Suppressor macrophage (primary cell): ENCODE measurements around the gene KRTAP5-6.

ENCODE experiments used
- DNase-seq, 4 experiments: peaks; one replicate each; pipeline ENCODE4 v3.0.0-alpha.2; 2020 to 2022

KRTAP5-6 gene

GRCh38 chr11:1733716-1734640, 37.0 kb downstream of the KRTAP5-6 start:
- DNase-seq, result peak in 2 of 4 experiments; percentile 28 to 32

DNA sequence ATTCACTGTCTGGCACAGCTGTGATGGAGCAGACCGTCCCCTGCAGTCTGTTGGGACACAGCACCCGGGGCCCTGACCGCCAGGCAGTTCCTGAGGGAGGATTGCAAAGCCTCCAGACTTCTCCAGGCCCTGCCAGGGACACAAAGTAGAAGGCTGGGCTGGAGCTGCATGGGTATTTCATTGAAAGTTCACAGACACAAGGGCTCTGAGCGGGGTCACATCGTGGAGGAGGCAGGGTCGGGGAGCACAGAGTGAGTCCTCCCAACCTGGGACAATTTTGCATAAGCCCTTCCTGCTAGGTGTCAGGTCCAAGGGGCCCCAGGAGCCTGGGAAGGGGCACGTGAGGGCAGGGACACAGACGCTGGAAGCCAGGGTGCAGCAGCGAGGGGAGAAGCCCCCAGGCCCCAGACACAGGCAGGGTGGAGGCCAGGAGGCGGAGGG, 37.7 kb downstream of the KRTAP5-6 start:
- DNase-seq, result peak in 3 of 4 experiments; percentile 13 to 30 (median 18)

- DNase-seq, result peak in 3 of 4 experiments; percentile 8 to 12 (median 9)
Measured at GRCh38 chr11:1735271-1735670, 38.3 kb downstream of the KRTAP5-6 start.

- DNase-seq, result peak in 1 of 4 experiments; percentile 9
Measured at GRCh38 chr11:1736447-1736992, 39.5 kb downstream of the KRTAP5-6 start.

DNA sequence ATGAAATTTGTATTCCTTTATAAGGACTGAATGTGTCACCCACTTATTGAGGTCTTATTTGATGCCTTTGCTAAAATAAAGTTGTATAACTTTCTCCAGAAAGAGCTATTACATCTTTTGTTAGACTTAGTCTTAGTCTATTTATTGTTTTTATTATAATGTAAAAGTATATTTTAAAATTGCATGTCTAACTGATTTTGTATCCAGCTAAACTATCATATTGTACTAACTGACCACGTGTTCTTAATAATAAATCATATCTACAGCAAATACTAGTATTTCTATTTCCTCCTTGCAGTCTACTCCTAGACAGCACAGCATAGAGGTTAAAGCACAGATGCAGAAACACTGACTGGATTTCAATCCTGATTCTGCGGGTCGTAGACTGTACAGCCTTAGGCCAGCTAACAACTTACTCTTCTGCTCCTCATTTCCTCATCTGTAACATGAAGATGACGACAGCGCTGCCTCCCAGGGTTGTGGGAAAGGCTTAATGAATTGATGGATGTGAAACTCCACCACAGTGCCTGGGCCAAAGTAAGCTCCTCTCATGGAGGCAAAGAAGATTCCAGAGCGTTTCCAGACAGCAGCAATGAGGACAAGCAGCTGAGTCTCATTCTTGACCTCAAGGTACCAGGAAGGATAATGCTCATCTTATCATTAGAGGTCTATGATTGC, 40.2 kb downstream of the KRTAP5-6 start:
- peak in 3 of 4 experiments; percentile 32 to 38 (median 35) for DNase-seq

- DNase-seq, result peak in 3 of 4 experiments; percentile 6 to 34 (median 7)
Measured at GRCh38 chr11:1738380-1738779, 41.4 kb downstream of the KRTAP5-6 start.

DNA sequence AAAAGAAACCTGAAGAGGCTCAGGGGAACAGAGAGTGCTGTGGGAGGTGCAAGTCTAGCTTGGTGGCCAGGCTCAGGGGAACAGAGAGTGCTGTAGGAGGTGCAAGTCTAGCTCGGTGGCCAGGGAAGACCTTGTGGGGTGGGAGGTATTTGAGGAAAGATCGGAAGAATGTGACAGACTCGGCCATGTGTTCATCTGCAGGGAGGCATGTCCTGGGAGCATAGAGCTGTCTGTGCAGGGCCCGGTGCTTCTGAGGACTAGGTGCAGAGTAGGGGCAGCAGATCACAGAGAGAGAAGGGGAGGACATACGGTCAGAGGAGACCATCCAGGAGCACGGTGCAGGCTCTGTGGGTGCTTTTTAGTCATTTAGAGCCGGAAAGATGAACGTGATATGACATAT, 42.6 kb downstream of the KRTAP5-6 start:
- DNase-seq, result peak in 3 of 4 experiments; percentile 11 to 32 (median 13)

DNA sequence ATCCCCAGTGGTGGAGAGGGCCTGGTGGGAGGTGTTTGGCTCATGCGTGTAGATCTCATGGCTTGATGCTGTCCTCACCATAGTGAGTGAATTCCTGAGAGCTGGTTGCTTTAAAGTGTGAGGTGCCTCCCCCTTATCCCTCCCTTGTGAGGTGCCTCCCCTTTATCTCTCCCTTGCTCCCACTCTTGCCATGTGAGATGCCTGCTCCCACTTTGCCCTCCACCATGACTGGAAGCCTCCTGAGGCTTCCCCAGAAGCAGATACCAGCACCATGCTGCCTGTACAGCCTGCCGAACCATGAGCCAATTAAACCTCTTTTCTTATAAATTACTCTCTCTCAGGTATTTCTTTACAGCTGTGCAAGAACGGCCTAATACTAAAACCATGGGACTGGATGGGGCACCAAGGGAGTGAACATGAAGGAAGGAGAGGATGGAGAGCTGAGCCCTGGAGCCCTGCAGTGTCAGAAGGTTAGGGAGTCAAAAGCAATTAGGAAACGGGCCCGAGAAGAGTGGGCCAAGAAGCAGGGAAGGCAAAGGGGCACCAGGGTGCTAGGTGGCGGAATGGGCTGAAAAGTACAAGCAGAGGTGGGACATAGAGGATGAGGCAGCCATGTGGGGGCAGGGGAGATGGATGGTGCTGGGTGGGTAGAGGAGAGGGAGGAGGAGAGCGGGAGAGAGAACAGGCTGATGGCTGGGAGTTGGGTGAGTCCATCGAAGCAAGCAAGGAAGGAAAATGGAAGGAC, 44.0 kb downstream of the KRTAP5-6 start:
- peak in 3 of 4 experiments; percentile 23 to 34 (median 24) for DNase-seq

GRCh38 chr11:1741741-1742140, 44.7 kb downstream of the KRTAP5-6 start:
- peak in 3 of 4 experiments; percentile 7 to 22 (median 10) for DNase-seq

- DNase-seq, result peak in 2 of 4 experiments; percentile 22 to 34
Measured at GRCh38 chr11:1742371-1742770, 45.4 kb downstream of the KRTAP5-6 start.

GRCh38 chr11:1742869-1743584, 46.0 kb downstream of the KRTAP5-6 start:
- DNase-seq, result peak in 1 of 4 experiments; percentile 17

DNA sequence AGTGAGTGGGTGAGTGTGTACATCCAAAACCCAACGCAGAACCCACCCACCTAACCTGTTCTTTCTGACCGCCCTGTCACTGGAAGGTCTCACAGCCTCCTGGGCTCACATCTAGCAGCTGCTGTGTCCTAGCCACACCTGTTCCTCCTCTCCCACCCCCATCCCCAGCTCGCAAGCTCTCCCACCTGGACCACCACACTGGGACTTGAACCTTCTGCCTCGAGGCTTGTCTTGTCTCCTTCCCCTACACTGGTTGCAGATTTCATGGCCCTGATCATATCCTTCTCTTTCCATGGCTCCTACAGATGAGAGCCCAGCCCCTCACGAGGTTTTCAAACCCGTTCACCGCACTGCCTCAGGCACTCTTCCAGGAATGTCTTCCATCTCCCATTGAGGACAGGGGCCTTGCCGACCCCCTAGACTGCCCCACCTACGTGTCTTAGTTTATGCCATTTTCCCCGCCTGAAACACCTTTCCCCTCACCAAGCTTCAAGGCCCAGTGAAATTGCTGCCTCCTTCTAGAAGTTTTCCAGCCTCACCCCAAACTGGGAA, 46.7 kb downstream of the KRTAP5-6 start:
- peak in 3 of 4 experiments; percentile 8 to 22 (median 13) for DNase-seq

GRCh38 chr11:1744137-1744886, 47.3 kb downstream of the KRTAP5-6 start:
- DNase-seq, result peak in 3 of 4 experiments; percentile 9 to 17 (median 13)

- peak in 1 of 4 experiments; percentile 13 for DNase-seq
Measured at GRCh38 chr11:1744891-1745700, 48.1 kb downstream of the KRTAP5-6 start.

DNA sequence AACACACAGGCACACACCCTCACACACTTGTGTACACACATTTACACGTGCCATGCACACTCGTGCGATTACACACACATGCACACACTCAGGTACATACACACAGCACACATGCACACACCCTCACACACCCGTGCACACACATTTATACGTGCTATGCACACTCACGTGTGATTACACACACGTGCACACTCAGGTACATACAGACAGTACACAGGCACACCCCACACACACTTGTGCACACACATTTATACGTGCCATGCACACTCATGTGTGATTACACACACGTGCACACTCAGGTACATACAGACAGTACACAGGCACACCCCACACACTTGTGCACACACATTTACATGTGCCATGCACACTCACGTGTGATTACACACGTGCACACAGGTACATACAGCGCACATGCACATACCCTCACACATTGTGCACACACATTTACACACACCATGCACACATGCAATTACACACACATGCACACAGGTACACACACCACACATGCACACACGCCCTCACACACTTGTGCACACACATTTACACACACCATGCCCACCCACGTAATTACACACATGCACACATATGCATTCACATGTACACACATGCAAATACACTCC, 48.8 kb downstream of the KRTAP5-6 start:
- DNase-seq, result peak in 2 of 4 experiments; percentile 10 to 22

DNA sequence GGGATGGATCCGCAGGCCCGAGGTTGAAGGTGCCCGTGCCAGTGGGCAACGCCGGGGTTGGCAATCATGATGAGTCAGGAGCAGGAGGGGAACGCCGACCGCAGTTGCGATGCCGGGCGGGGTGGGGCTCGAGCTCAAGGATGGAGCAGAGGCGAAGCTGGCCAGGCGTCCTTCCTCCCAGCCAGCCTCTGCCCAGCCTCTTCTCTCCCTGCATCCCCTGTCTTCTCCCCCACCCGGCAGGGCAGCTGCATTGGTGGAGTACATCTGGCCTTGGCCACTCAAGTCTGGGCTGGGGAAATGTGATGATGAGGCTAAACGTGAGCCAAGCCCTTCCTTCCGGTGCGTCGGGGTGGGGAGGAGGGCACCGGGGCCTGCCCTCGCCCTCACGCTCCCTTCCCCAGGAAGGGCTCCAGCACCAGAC, 49.5 kb downstream of the KRTAP5-6 start:
- peak; percentile 42 to 63 (median 54) for DNase-seq

DNA sequence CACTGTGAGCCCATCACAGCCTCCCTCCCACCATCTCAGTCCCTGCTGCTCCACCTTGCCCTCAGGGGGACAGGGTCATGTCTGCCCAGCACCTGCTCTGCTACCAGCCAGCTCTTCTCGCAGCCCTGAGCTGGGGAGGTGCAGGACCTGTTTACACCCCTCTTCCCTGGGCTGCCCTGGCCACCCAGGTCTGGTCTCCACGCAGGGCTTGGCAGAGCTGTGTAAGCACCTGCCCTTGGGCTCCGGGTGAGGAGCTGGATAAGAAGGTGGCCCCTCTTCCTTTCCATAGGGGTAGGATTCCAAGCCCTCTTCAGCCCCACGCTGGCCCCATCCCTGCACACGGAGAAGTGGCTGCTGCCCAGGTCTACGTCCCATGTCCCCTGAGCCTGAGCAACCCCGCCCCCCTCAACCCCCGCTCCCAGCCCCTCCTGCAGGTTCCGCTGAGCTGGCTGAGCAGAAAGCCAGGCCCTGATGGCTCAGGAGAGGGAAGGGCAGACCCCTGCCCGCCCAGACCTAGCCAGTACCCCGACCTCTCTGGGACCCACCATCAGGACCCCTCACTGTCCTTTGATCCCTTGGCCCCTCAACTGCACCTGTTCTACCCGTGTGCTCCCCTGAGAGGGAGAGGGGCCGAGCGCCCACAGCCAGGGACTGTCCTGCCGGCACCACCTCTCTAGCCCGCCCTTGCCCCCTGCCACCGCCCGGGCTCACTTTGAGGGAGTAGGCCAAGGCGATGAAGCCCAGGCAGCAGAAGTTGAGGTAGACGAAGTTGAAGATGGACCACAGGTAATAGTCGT, 50.2 kb downstream of the KRTAP5-6 start:
- peak in 2 of 4 experiments; percentile 3 to 13 for DNase-seq
